Left lung (tissue), 10 donors: ENCODE measurements around the gene SNED1. TPM values are rescaled to one million over a fixed set of nuclear protein-coding genes. Genes with fewer than 3 reads are reported as not detected.

Experiments
- ATAC-seq: fragments of 200-7000 bp; cut with Tn5 transposase; one replicate; pipeline ENCODE4 v1.9.1; 2020; ENCODE audit warnings: moderate library complexity
- DNase-seq, 4 donors: peaks; one replicate each; pipeline ENCODE4 v3.0.0-alpha.2; 2013 to 2020
- H3K27ac ChIP-seq, 2 donors: fragments of 200-600 bp; sonication (generic) in 1 of 2; one replicate each; pipeline versions ENCODE4 v1.5.0 to v1.8.0; 2020 to 2021
- H3K27me3 ChIP-seq, 2 donors: fragments of 200-600 bp; sonication (generic) in 1 of 2; one replicate each; pipeline versions ENCODE4 v1.5.0 to v1.8.0; 2020 to 2021
- H3K36me3 ChIP-seq, 2 donors: fragments of 200-600 bp; sonication (generic) in 1 of 2; one replicate each; pipeline versions ENCODE4 v1.5.0 to v1.8.0; 2020 to 2021
- H3K4me1 ChIP-seq, 2 donors: fragments of 200-600 bp; one replicate each; pipeline ENCODE4 v1.8.0; 2021
- H3K4me3 ChIP-seq, 2 donors: fragments of 200-600 bp; sonication (generic) in 1 of 2; one replicate each; pipeline versions ENCODE4 v1.5.0 to v1.8.0; 2020 to 2021; ENCODE audit warnings: mild to moderate bottlenecking in 1 of 2
- H3K9me3 ChIP-seq, 2 donors: fragments of 200-600 bp; sonication (generic) in 1 of 2; one replicate each; pipeline versions ENCODE4 v1.5.0 to v1.8.0; 2020 to 2021
- intact Hi-C, 2 donors: fragments of 100-400 bp; cut with DNase I; formaldehyde crosslinking; loops; one replicate each; pipeline versions ENCODE4 v1.11.2 to v1.14.2; 2022
- polyA plus RNA-seq, 6 donors: library from polyadenylated mRNA; unstranded; fragments of 120-200 nt; gene quantifications; one replicate each; pipeline ENCODE4 v1.2.1, GENCODE V29; 2013; ENCODE audit not compliant: insufficient read length in 6 of 6
- total RNA-seq, 2 donors: library from RNA; stranded (reverse); fragmentation: NEBNext Ultra II Directional; extraction: Animal tissue kit (Norgen Biotek cat#: 25700); gene quantifications; one replicate each; pipeline ENCODE4 v1.2.1, GENCODE V29; 2021
- TF ChIP-seq, protein P1 (sequence below), 2 donors: fragments of 200-600 bp; sonication (generic) in 1 of 2; IDR thresholded peaks; one replicate each; pipeline versions ENCODE4 v1.5.0 to v1.8.0; 2021; ENCODE audit warnings: antibody characterized with exemption in 2 of 2
- donor health status: DM: no; HTN: yes; CAD: no.
- donor health status: DM: no; HTN: no; CAD: no.

SNED1 gene
- total and polyA plus RNA-seq, 8 donors, result 36.4 to 81.0 (median 54.7) TPM

DNA sequence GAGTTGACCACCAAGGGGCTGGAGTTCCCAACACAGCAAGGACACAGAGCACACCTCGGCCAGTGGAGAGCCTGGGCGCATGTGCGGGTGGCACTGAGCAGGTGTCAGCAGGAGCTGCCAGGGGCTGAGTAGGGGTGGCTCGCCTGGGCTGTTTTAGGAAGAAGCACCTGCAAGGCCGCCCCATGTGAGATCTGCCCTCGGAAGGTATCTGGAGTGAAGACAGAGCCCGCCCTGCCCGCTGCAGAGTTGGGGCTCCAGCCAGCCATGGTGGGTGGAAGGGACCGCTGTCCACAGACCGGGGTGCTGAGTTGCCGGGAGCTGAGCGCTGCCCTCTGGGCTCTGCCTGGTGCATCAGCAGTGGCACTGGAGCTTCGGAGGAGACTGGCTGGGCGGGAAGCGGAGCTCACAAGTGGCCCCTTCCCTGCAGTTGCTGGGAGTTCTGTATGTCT, 68.5 kb downstream of the SNED1 start:
- peaks cover 0 to 41% of the 10 kb centered on the region in 2 donors for H3K36me3 ChIP-seq
- H3K27me3 ChIP-seq, result peaks cover 0 to 11% of the 10 kb centered on the region in 2 donors
- peaks cover 0 to 2% of the 10 kb centered on the region in 2 donors for H3K4me1 ChIP-seq
- intact Hi-C loops, result no loop called here
- H3K27ac ChIP-seq, result no peak overlapping the region
- ATAC-seq, result no peak
- H3K4me3 ChIP-seq, result no peak overlapping the region
- peak in 1 of 4 donors; percentile 73 for DNase-seq
- H3K9me3 ChIP-seq, result no peaks in the 10 kb centered on the region
- TF ChIP-seq, protein P1, sequence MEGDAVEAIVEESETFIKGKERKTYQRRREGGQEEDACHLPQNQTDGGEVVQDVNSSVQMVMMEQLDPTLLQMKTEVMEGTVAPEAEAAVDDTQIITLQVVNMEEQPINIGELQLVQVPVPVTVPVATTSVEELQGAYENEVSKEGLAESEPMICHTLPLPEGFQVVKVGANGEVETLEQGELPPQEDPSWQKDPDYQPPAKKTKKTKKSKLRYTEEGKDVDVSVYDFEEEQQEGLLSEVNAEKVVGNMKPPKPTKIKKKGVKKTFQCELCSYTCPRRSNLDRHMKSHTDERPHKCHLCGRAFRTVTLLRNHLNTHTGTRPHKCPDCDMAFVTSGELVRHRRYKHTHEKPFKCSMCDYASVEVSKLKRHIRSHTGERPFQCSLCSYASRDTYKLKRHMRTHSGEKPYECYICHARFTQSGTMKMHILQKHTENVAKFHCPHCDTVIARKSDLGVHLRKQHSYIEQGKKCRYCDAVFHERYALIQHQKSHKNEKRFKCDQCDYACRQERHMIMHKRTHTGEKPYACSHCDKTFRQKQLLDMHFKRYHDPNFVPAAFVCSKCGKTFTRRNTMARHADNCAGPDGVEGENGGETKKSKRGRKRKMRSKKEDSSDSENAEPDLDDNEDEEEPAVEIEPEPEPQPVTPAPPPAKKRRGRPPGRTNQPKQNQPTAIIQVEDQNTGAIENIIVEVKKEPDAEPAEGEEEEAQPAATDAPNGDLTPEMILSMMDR (IDR thresholded peaks at IDR 0.05), result no peak

GRCh38 chr2:241067501-241068135, 69.2 kb downstream of the SNED1 start:
- intact Hi-C loops, result no loop called here
- TF ChIP-seq, protein P1 (IDR thresholded peaks at IDR 0.05), result no peak
- H3K9me3 ChIP-seq, result no peaks in the 10 kb centered on the region
- no peak for DNase-seq
- H3K4me1 ChIP-seq, result peaks cover 0 to 2% of the 10 kb centered on the region in 2 donors
- H3K4me3 ChIP-seq, result no peak overlapping the region
- peaks cover 0 to 48% of the 10 kb centered on the region in 2 donors for H3K36me3 ChIP-seq
- peaks cover 0 to 11% of the 10 kb centered on the region in 2 donors for H3K27me3 ChIP-seq
- H3K27ac ChIP-seq, result no peak overlapping the region
- no peak for ATAC-seq

DNA sequence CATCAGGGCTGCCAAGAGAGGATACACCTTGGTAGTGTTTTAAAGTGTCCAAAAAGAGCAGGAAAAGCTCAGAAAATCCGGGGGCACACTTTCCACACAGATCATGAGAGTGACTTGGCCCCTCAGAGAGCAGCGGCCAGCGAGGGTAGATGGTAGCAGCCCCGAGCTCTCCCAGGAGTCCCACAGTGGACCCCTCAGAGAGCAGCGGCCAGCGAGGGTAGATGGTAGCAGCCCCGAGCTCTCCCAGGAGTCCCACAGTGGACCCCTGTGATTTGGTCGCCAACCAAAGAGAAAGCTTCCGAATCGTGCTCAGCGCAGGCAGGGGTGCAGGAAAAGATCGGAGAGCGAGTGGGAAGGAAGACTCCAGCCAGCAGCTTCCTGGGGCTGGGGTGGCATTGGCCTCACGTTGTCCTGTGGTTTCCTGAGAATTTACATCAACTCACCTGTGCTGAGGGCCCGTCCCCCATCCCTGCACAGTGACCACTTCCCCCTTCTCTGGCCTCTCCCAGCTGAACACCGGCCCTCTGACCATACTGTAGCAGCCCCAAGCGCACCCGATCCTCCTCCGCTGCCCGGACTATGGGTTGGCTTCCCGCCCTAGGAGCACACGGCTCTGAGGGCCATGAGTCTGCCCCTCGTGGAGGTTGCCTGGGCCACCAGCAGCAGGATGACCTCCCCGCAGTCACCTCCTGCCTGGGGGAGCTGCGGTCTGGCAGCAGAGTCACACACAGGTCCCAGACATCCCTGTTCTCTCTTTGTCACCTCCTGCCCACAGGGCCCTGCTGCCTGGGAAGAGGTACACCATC, 69.9 kb downstream of the SNED1 start:
- intact Hi-C loops, result no loop called here
- no peak for DNase-seq
- H3K27me3 ChIP-seq, result peaks cover 0 to 5% of the 10 kb centered on the region in 2 donors
- no peaks in the 10 kb centered on the region for H3K9me3 ChIP-seq
- TF ChIP-seq, protein P1 (IDR thresholded peaks at IDR 0.05), result no peak
- no peak for ATAC-seq
- H3K4me1 ChIP-seq, result peaks cover 0 to 2% of the 10 kb centered on the region in 2 donors
- H3K4me3 ChIP-seq, result no peak overlapping the region
- H3K36me3 ChIP-seq, result peaks cover 0 to 55% of the 10 kb centered on the region in 2 donors
- no peak overlapping the region for H3K27ac ChIP-seq

DNA sequence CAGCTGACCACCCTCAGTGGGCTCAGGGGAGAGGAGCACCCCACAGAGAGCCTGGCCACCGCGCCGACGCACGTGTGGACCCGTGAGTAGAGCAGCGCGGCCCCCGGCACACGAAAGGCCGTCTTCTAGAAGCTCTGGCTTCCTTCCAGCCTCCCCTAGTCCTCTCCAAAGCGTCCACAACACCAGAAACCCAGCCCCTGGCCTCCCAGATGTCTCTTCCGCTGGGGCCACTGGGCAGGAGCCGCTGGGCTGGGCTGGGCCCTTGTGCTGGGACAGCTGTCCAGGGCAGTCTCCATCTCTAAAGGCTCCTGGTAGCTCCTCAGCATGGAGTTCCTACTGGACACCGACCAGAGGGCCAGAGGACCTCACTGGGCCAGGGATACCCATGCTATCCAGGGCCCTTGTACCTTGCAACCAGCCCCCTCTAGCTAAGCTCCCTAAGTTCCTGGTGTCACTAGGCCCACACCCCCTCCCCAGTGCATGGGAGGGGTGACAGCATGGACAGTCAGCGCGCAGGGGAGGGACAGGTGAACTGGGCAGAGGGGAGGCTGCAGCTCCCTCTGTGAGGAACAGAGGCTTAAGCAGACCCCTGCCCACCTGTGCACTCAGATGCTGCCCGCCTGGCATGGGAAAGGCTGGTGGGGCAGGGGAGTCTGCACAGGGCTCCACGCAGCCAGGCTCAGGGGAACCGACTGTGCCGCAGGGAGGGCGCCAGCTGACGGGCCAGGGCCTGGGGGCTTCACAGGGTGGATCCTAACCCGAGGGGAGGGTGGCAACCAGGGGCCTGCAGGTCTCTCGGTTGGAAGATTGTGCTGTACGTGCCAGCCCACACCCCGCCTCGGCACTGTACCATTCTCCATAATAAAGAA, 70.8 kb downstream of the SNED1 start:
- DNase-seq (no peak), ATAC-seq (no peak)
- intact Hi-C loops, result no loop called here
- Histone ChIP-seq H3K27ac (no peak overlapping the region), H3K9me3 (no peaks in the 10 kb centered on the region), H3K27me3 (no peaks in the 10 kb centered on the region), H3K4me3 (no peak overlapping the region), H3K4me1 (no peaks in the 10 kb centered on the region), H3K36me3 (peaks cover 0 to 64% of the 10 kb centered on the region in 2 donors)
- TF ChIP-seq, protein P1 (IDR thresholded peaks at IDR 0.05), result no peak
